ENCODE results near the gene MAP3K19. TPM values are rescaled to one million over a fixed set of nuclear protein-coding genes. Genes with fewer than 3 reads are reported as not detected.

MAP3K19 gene
- total RNA-seq, 1 experiment from 2014 or later = not detected

DNA sequence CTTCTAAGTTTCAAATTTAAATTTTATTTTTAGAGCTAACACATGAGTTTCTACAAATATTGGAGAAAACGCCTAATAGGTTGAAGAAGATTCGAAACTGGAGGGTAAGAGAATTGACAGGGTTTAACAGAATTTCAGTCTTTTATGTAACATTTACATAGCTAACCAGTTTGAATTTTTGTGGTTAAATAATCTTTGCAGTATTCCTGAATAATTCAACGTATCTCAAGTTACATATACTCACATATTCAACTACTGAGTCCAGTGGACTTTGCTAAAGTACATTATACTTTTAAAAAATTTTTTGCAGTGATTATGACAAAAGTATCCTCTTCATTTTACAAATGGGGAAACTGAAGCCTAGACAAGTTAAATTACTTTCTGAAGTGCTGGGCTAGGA is 94.6 kb downstream of the MAP3K19 start:
- no peak for ATAC-seq
- no peak for DNase-seq (ENCODE audit: low spot score)
- no peaks in the 10 kb centered on the region for H3K9me3 Mint-ChIP-seq
- no peak overlapping the region for H3K4me3 Mint-ChIP-seq
- ChIA-PET CTCF (no interaction called here), POLR2A (no interaction called here)
- TF ChIP-seq ZNF671 (CRISPR knock-in tag; IDR thresholded peaks at IDR 0.05) (no peak), NR3C1 (CRISPR knock-in tag; conservative IDR thresholded peaks at IDR 0.05; ENCODE audit: low read depth) (no peak), JAZF1 (CRISPR knock-in tag; IDR thresholded peaks at IDR 0.05) (no peak)
- H3K4me1 Mint-ChIP-seq = no peaks in the 10 kb centered on the region
- H3K36me3 Mint-ChIP-seq = peaks cover 64% of the 10 kb centered on the region
- H3K27me3 Mint-ChIP-seq (ENCODE audit: low read depth) = no peaks in the 10 kb centered on the region
- H3K27ac Mint-ChIP-seq = no peak overlapping the region

DNA sequence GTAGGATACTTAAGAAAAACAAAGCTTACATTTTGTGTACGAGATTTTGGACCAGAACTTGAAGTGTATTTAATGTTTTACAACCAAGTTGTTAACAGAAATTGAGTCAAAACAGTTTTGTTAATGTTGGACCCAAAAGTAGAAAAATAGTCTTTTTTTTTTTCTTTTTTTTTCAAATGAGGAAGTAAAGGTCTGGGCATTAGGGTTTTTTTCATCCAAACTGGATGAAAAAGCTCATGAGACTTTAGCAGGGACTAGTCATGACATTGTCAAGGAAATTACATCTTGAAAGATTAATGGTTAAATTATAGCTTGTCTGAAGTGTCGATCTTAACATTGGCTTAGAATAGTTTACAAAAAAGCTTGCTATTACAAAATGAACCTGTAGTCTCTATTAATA is 96.4 kb downstream of the MAP3K19 start:
- Mint-ChIP-seq H3K4me1 (no peaks in the 10 kb centered on the region), H3K27me3 (ENCODE audit: low read depth) (no peaks in the 10 kb centered on the region), H3K9me3 (no peaks in the 10 kb centered on the region), H3K4me3 (no peak overlapping the region), H3K36me3 (peaks cover 60% of the 10 kb centered on the region), H3K27ac (no peak overlapping the region)
- ATAC-seq = no peak
- TF ChIP-seq, protein P1, sequence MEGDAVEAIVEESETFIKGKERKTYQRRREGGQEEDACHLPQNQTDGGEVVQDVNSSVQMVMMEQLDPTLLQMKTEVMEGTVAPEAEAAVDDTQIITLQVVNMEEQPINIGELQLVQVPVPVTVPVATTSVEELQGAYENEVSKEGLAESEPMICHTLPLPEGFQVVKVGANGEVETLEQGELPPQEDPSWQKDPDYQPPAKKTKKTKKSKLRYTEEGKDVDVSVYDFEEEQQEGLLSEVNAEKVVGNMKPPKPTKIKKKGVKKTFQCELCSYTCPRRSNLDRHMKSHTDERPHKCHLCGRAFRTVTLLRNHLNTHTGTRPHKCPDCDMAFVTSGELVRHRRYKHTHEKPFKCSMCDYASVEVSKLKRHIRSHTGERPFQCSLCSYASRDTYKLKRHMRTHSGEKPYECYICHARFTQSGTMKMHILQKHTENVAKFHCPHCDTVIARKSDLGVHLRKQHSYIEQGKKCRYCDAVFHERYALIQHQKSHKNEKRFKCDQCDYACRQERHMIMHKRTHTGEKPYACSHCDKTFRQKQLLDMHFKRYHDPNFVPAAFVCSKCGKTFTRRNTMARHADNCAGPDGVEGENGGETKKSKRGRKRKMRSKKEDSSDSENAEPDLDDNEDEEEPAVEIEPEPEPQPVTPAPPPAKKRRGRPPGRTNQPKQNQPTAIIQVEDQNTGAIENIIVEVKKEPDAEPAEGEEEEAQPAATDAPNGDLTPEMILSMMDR (IDR thresholded peaks at IDR 0.05) = no peak
- TF ChIP-seq FOXP1 (CRISPR knock-in tag; IDR thresholded peaks at IDR 0.05; ENCODE audit: borderline replicate concordance) = no peak
- TF ChIP-seq FOXK1 (CRISPR knock-in tag; IDR thresholded peaks at IDR 0.05) = no peak
- TF ChIP-seq HMGA2 (CRISPR knock-in tag; IDR thresholded peaks at IDR 0.05) = no peak
- no peak for TF ChIP-seq JAZF1 (CRISPR knock-in tag; IDR thresholded peaks at IDR 0.05)
- TF ChIP-seq JUN (CRISPR knock-in tag; IDR thresholded peaks at IDR 0.05) = no peak
- CTCF ChIA-PET = no interaction called here
- POLR2A ChIA-PET = no interaction called here
- no peak for DNase-seq (ENCODE audit: low spot score)

DNA sequence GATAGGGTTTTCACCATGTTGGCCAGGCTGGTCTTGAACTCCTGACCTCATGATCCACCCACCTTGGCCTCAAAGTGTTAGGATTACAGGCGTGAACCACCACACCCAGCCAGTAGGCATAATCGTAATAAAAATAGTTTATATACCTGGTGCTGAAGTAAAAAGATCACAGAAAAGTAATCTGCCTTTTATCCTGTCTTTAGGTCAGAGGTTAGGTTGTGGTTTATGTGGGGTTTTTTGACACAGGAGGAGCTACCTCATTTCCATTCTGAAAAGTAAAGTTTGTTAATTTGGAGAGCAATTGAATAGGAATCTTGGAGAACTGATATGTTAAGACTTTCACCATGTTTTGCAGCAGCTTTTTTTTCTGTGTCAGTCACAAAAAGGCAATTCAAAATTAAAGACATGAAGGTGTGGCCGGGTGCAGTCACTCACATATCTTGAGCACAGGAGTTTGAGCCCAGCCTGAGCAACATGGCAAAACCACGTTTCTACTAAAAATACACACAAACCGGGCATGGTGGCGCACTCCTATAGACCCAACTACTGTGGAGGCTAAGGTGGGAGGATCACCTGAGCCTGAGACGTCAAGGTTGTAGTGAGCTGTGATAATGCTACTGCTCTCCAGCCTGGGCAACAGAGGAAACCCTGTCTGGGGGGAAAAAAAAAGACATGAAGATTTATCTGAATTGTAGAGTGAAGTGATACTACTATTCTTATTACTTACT is 97.1 kb downstream of the MAP3K19 start:
- TF ChIP-seq, protein P2, sequence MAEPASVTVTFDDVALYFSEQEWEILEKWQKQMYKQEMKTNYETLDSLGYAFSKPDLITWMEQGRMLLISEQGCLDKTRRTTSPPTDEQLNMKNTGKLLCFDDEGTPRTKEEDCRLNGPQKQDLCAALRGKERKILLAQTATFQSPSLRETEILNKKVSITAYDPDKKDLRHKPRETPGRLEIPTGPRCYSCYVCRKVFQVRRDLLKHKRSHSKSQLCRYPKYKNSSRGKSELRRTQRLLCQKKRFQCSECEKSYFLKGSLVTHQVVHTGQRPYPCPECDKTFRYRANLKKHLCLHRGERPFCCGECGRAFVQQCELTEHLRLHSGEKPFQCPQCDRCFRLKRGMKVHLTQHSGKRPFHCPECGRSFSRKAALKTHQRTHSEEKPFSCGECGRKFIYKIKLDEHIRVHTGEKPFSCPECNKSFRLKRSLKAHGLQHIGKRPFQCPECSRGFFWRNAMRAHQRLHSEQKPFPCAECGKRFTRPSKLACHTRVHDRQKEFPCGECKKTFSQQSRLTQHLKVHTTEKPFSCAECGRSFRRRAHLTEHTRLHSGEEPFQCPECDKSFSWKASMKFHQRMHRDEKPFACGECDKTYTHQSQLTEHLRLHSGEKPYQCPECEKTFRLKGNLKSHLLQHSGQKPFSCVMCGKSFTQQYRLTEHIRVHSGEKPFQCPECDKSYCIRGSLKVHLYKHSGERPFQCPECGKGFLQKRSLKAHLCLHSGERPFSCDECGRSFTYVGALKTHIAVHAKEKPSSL (CRISPR knock-in tag; conservative IDR thresholded peaks at IDR 0.05) = no peak
- TF ChIP-seq ZNF416 (CRISPR knock-in tag; IDR thresholded peaks at IDR 0.05) (no peak), ESRRA (CRISPR knock-in tag; IDR thresholded peaks at IDR 0.05; ENCODE audit: borderline replicate concordance) (no peak)
- TF ChIP-seq, protein P3, sequence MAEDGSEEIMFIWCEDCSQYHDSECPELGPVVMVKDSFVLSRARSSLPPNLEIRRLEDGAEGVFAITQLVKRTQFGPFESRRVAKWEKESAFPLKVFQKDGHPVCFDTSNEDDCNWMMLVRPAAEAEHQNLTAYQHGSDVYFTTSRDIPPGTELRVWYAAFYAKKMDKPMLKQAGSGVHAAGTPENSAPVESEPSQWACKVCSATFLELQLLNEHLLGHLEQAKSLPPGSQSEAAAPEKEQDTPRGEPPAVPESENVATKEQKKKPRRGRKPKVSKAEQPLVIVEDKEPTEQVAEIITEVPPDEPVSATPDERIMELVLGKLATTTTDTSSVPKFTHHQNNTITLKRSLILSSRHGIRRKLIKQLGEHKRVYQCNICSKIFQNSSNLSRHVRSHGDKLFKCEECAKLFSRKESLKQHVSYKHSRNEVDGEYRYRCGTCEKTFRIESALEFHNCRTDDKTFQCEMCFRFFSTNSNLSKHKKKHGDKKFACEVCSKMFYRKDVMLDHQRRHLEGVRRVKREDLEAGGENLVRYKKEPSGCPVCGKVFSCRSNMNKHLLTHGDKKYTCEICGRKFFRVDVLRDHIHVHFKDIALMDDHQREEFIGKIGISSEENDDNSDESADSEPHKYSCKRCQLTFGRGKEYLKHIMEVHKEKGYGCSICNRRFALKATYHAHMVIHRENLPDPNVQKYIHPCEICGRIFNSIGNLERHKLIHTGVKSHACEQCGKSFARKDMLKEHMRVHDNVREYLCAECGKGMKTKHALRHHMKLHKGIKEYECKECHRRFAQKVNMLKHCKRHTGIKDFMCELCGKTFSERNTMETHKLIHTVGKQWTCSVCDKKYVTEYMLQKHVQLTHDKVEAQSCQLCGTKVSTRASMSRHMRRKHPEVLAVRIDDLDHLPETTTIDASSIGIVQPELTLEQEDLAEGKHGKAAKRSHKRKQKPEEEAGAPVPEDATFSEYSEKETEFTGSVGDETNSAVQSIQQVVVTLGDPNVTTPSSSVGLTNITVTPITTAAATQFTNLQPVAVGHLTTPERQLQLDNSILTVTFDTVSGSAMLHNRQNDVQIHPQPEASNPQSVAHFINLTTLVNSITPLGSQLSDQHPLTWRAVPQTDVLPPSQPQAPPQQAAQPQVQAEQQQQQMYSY (CRISPR knock-in tag; IDR thresholded peaks at IDR 0.05) = no peak
- TF ChIP-seq, protein P4, sequence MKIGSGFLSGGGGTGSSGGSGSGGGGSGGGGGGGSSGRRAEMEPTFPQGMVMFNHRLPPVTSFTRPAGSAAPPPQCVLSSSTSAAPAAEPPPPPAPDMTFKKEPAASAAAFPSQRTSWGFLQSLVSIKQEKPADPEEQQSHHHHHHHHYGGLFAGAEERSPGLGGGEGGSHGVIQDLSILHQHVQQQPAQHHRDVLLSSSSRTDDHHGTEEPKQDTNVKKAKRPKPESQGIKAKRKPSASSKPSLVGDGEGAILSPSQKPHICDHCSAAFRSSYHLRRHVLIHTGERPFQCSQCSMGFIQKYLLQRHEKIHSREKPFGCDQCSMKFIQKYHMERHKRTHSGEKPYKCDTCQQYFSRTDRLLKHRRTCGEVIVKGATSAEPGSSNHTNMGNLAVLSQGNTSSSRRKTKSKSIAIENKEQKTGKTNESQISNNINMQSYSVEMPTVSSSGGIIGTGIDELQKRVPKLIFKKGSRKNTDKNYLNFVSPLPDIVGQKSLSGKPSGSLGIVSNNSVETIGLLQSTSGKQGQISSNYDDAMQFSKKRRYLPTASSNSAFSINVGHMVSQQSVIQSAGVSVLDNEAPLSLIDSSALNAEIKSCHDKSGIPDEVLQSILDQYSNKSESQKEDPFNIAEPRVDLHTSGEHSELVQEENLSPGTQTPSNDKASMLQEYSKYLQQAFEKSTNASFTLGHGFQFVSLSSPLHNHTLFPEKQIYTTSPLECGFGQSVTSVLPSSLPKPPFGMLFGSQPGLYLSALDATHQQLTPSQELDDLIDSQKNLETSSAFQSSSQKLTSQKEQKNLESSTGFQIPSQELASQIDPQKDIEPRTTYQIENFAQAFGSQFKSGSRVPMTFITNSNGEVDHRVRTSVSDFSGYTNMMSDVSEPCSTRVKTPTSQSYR (CRISPR knock-in tag; IDR thresholded peaks at IDR 0.05) = no peak
- ATAC-seq (no peak), DNase-seq (ENCODE audit: low spot score) (no peak)
- no peak overlapping the region for H3K4me3 Mint-ChIP-seq
- H3K27ac Mint-ChIP-seq = no peak overlapping the region
- H3K36me3 Mint-ChIP-seq = peaks cover 57% of the 10 kb centered on the region
- ChIA-PET POLR2A (no interaction called here), CTCF (no interaction called here)
- peaks cover 3% of the 10 kb centered on the region for H3K4me1 Mint-ChIP-seq
- H3K27me3 Mint-ChIP-seq (ENCODE audit: low read depth) = no peaks in the 10 kb centered on the region
- no peaks in the 10 kb centered on the region for H3K9me3 Mint-ChIP-seq

All from WTC11 (cell line).